GM10248 (cell line): ENCODE results near the gene MTG2.

Experiments
- CTCF ChIA-PET: fragments of 300-600 bp; sonication (Branson Sonifier 250); formaldehyde crosslinking; extraction: SDS; loops from one replicate; lab custom pipeline; 2021; ENCODE audit warnings: antibody characterized with exemption; lab: Yijun Ruan, JAX
- POLR2A ChIA-PET: fragments of 350-650 bp; sonication (Branson Sonifier 250); formaldehyde crosslinking; extraction: SDS; loops from one replicate; lab custom pipeline; 2020; ENCODE audit warnings: antibody characterized with exemption; lab: Yijun Ruan, JAX
- DNase-seq: peaks from one replicate; pipeline ENCODE4 v3.0.0; 2012; ENCODE audit errors: extremely low spot score
- CTCF ChIP-seq: IDR thresholded peaks from 2 replicates; pipeline ENCODE4 v1.5.1; 2012; ENCODE audit warnings: mild to moderate bottlenecking, low read depth; ENCODE audit errors: extremely low read depth, missing control alignments, control extremely low read depth

The MTG2 gene

GRCh38 chr20:62171245-62171644 is 11.6 kb upstream of the MTG2 start:
- DNase-seq = no peak
- ChIA-PET CTCF (no interaction called here), POLR2A (no interaction called here)
- no peak for TF ChIP-seq CTCF

- TF ChIP-seq CTCF = no peak
- POLR2A ChIA-PET = no interaction called here
- DNase-seq = no peak
- CTCF ChIA-PET = interaction anchor here (1.1 to 1.3 kb wide), 2 partner anchors 16 to 83 kb away, joined by 3 read pairs; no protein-coding TSS in a partner anchor
Observed at GRCh38 chr20:62172666-62173065, 10.2 kb upstream of the MTG2 start.

- no peak for TF ChIP-seq CTCF
- CTCF ChIA-PET = interaction anchor here (1.3 kb wide), 2 partner anchors 14 to 18 kb away, joined by 3 to 5 read pairs; no protein-coding TSS in a partner anchor
- DNase-seq = no peak
- POLR2A ChIA-PET = no interaction called here
Observed at GRCh38 chr20:62174021-62174804, 8.6 kb upstream of the MTG2 start.

GRCh38 chr20:62174870-62175624 is 7.8 kb upstream of the MTG2 start:
- ChIA-PET CTCF (interaction anchor here (1.3 kb wide), 1 partner anchor 13 kb away, joined by 5 read pairs; no protein-coding TSS in a partner anchor), POLR2A (no interaction called here)
- no peak for DNase-seq
- no peak for TF ChIP-seq CTCF

- POLR2A ChIA-PET = no interaction called here
- TF ChIP-seq CTCF = no peak
- CTCF ChIA-PET = interaction anchor here (1.3 kb wide), 1 partner anchor 12 kb away, joined by 5 read pairs; no protein-coding TSS in a partner anchor
- DNase-seq = no peak
Observed at GRCh38 chr20:62175711-62176110, 7.1 kb upstream of the MTG2 start.

- no peak for TF ChIP-seq CTCF
- DNase-seq = no peak
- CTCF ChIA-PET = no interaction called here
- POLR2A ChIA-PET = no interaction called here
Observed at GRCh38 chr20:62176866-62177265, 6.0 kb upstream of the MTG2 start.
